ENCODE results near the gene POGLUT3. TPM values are rescaled to one million over a fixed set of nuclear protein-coding genes. Genes with fewer than 3 reads are reported as not detected.

POGLUT3 gene
- total RNA-seq, 4 donors from 2014 or later, result 7.5 to 18.8 (median 14.4) TPM

DNA sequence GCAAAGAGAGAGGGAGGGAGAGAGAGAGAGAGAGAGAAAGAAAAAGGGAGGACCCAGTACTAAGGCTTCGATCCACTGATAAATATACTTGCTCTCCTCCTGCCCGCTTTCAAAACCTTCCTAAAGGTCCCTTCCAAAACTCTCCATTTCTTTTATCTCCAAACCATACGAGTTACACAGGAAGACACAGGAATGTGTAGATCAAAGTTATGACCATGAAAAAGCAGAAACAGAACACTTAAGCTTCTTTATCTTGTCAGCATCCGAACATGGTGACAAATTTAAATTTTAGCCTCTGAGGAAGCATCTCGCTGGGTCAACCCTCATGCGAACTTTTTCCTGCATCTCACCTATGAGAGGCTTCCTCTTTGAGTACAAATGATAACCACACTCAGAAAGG is 29.2 kb upstream of the POGLUT3 start:
- WGBS, result 85% methylated on average over 6 of the region's 6 CpGs

DNA sequence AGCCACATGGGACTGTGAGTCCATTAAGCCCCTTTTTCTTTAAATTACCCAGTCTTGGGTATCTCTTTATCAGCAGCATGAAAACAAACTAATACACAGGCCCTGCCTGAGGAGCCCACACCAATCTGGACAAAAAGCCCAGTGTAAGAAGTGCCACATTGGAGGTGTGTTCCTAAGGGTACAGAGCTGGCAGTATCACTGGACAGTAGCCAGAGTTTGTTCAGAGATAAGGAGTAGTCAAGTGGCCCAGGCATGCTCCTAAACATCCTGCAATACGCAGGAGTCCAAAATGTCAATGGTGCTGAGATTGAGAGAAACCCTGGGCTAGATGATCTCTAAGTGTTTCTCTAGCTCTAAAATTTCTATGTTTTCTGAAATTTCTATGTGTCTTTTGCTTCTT is 27.0 kb upstream of the POGLUT3 start:
- 76% methylated on average over 1 of the region's 1 CpG for WGBS
- TF ChIP-seq CTCF (IDR thresholded peaks at IDR 0.05) (no peak), EP300 (IDR thresholded peaks at IDR 0.05) (no peak), POLR2A (IDR thresholded peaks at IDR 0.05) (no peak), POLR2AphosphoS5 (IDR thresholded peaks at IDR 0.05) (no peak)
- Histone ChIP-seq H3K36me3 (peaks cover 14% of the 10 kb centered on the region), H3K4me3 (no peak overlapping the region), H3K9me3 (no peaks in the 10 kb centered on the region), H3K27ac (no peak overlapping the region), H3K4me1 (no peaks in the 10 kb centered on the region), H3K27me3 (no peaks in the 10 kb centered on the region)
- no peak for DNase-seq (ENCODE audit: low spot score in 2 of 2)

More for the DNA sequence above, 29.2 kb upstream of the POGLUT3 start:
- Histone ChIP-seq H3K4me3 (no peak overlapping the region), H3K9me3 (no peaks in the 10 kb centered on the region), H3K27me3 (no peaks in the 10 kb centered on the region), H3K36me3 (peaks cover 14% of the 10 kb centered on the region), H3K4me1 (no peaks in the 10 kb centered on the region), H3K27ac (no peak overlapping the region)
- no peak for DNase-seq (ENCODE audit: low spot score in 2 of 2)
- TF ChIP-seq POLR2A (IDR thresholded peaks at IDR 0.05) (no peak), POLR2AphosphoS5 (IDR thresholded peaks at IDR 0.05) (no peak), EP300 (IDR thresholded peaks at IDR 0.05) (no peak), CTCF (IDR thresholded peaks at IDR 0.05) (no peak)

DNA sequence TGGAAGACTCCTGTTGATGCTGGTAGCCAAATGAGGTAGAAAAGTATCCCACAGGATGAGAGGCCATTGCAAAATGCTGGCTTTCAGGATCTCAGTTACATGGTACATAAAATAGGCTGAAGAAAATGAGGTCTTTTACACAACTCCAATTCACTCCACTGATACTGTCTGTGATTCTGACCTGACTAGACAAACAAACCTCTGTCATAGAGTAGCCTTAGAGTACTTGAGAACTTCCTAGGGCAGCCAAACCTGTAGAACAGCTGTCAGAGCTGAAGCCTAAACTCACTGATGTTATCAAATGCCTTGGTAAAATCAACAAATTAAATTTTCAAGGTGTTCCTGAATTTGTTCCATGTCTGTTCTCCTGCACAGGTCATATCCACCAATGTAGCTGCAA is 26.2 kb upstream of the POGLUT3 start:
- no peak overlapping the region for H3K27ac ChIP-seq
- TF ChIP-seq CTCF (IDR thresholded peaks at IDR 0.05) (no peak), EP300 (IDR thresholded peaks at IDR 0.05) (no peak), POLR2AphosphoS5 (IDR thresholded peaks at IDR 0.05) (no peak), POLR2A (IDR thresholded peaks at IDR 0.05) (no peak)
- no peak for DNase-seq (ENCODE audit: low spot score in 2 of 2)
- H3K36me3 ChIP-seq, result peaks cover 14% of the 10 kb centered on the region
- no peaks in the 10 kb centered on the region for H3K4me1 ChIP-seq
- no peaks in the 10 kb centered on the region for H3K27me3 ChIP-seq
- H3K4me3 ChIP-seq, result no peak overlapping the region
- H3K9me3 ChIP-seq, result no peaks in the 10 kb centered on the region

GRCh38 chr11:108522318-108522717 is 24.1 kb upstream of the POGLUT3 start:
- Histone ChIP-seq H3K9me3 (no peaks in the 10 kb centered on the region), H3K27ac (no peak overlapping the region), H3K4me1 (no peaks in the 10 kb centered on the region), H3K27me3 (no peaks in the 10 kb centered on the region), H3K4me3 (no peak overlapping the region), H3K36me3 (peaks cover 19% of the 10 kb centered on the region)
- TF ChIP-seq POLR2A (IDR thresholded peaks at IDR 0.05) (no peak), POLR2AphosphoS5 (IDR thresholded peaks at IDR 0.05) (no peak), EP300 (IDR thresholded peaks at IDR 0.05) (no peak), CTCF (IDR thresholded peaks at IDR 0.05) (no peak)
- no peak for DNase-seq (ENCODE audit: low spot score in 2 of 2)
- WGBS, result 57% methylated on average over 1 of the region's 1 CpG

DNA sequence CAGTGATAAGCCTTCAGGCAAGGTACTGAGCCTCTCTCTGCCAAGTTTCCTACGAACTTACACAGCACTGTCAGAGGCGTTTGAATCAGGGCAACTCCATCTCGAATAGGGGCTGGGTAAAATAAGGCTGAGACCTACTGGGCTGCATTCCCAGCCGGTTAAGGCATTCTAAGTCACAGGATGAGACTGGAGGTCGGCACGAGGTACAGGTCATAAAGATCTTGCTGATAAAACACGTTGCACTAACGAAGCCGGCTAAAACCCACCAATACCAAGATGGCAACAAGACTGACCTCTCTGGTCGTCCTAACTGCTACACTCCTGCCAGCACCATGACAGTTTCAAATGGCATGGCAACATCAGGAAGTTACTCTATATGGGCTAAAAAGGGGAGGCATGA is 20.4 kb upstream of the POGLUT3 start:
- H3K4me1 ChIP-seq, result no peaks in the 10 kb centered on the region
- H3K36me3 ChIP-seq, result peaks cover 32% of the 10 kb centered on the region
- 45% methylated on average over 10 of the region's 10 CpGs for WGBS
- DNase-seq (ENCODE audit: low spot score in 2 of 2), result no peak
- H3K9me3 ChIP-seq, result no peaks in the 10 kb centered on the region
- no peak overlapping the region for H3K4me3 ChIP-seq
- no peaks in the 10 kb centered on the region for H3K27me3 ChIP-seq
- H3K27ac ChIP-seq, result no peak overlapping the region
- TF ChIP-seq POLR2A (IDR thresholded peaks at IDR 0.05) (no peak), CTCF (IDR thresholded peaks at IDR 0.05) (no peak), EP300 (IDR thresholded peaks at IDR 0.05) (no peak), POLR2AphosphoS5 (IDR thresholded peaks at IDR 0.05) (no peak)
